Mucosa of gallbladder (tissue), 1 donor: ENCODE measurements around the gene SLC39A7. TPM values are rescaled to one million over a fixed set of nuclear protein-coding genes. Genes with fewer than 3 reads are reported as not detected.
"Not testable (repeated sequence)": the region's sequence is repeated elsewhere in the genome, so short reads cannot be mapped to it uniquely, and the experiment has no call there.

Source experiments
- DNase-seq: peaks from one replicate; pipeline ENCODE4 v3.0.0-alpha.2; 2020; ENCODE audit warnings: low spot score
- total RNA-seq: library from RNA; stranded (reverse); gene quantifications from one replicate; pipeline ENCODE4 v1.2.1, GENCODE V29; 2021
- donor health status: DM: no; HTN: no; CAD: no.

Gene SLC39A7
- total RNA-seq, 1 donor from 2014 or later, result 120 TPM

GRCh38 chr6:33205191-33206026, 4.7 kb downstream of the SLC39A7 start:
- no peak for DNase-seq

DNA sequence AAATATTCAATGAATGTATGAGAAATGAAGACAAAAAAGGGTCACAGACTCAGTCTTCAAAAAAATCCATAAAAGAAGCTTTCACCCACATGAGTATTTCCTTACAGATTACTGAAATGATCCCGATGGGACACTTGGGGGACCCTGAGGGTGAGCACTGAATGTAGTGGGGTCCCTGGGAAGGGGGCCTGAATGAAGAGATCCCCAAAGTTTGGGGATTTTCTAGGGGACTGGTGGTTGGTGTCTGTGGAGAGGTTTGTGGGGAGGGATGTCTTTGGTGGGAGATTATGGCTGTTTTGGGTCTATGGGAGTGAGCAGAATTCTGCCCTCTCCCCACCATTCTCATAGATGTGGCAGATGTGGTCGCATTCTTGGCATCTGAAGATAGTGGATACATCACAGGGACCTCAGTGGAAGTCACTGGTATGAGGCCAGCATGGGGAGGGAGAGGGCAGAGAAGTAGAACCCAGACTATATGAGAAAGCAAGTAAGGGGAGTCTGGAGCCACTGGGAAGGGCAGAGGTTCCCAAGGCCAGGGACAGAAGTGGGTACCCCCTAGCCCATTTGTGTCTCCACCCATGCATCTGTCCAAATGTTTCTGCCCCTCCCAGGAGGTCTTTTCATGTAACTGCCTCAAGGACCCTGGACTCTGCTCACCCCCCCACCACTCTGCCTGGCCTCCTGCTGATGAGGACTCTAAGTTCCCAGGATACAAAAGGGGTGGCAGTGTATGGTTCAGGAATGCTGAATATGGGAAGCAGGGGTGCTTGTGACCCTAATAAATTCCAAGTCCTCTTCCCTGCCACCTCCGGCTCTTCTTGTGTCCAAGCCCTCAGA, 5.6 kb downstream of the SLC39A7 start:
- no peak for DNase-seq

- no peak for DNase-seq
Observed at GRCh38 chr6:33206864-33207551, 6.3 kb downstream of the SLC39A7 start.

DNA sequence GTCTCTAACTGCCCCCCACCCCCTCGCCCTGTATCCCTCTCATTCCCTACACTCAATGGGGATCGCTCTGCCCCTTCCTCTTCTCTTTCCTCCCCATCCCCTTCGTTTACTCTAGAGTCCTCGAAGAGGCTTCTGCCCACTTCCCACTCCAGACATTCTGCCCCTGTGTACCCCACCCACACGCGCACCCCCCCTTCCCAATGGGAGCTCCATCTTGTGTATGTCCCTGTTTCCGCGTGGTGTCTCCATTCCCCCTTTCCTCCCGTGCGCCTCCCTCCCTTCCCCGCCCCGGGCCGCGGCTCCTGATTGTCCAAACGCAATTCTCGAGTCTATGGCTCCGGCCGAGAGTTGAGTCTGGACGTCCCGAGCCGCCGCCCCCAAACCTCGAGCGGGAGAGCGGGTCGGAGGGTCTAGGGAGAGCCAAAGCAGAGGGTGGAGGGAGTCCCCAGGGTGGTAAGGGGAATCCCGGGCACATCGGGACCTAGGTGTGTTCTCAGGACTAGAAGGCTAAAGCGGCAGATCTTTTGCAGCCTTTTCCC, 7.0 kb downstream of the SLC39A7 start:
- DNase-seq, result no peak

DNA sequence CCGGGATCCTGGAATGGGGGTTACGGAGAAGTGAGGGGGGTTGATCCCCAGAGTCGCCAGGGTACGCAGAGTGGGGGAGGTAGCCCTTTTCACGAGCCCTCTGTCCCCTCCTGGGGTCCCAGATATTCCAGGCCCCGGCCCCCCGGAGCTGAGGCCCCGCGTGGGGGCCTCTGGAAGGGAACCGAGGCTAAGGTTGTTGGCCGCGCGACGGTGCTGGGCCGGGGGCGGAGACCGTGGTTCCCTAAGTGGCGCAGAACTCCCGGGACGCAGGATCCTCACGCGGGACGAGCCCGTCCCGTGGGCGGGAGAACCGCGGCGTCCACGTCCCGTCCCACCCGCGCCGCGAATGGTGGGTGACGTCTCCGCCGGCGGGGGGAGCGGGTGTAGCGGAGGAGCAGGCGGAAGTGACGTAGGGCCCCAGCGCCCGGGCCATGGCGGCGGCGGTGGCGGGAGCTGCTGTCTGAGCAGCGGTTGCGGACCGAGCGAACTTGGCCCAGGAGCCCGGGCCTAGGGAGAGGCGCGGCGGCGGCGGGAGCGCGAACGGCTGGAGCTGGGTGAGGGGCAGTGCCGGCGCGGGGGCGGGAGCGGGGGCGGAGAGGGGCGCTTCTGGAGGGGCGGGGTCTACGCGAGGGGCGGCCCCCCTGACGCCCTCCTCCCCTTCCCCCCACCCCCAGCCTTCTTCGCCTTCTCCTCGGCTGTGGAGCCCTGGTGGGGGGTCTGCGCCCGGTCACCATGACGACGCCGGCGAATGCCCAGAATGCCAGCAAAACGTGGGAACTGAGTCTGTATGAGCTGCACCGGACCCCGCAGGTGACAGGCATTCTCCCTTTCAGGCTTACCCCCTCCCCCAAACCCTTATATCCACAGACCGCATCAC, 7.7 kb downstream of the SLC39A7 start, which contains the start of gene RING1:
Gene RING1, plus strand, starts transcription at position 410 of the 877 bp plus-strand sequence. Its CDS starts 323 bp downstream, at position 733.
- DNase-seq, result peak; percentile 86

DNA sequence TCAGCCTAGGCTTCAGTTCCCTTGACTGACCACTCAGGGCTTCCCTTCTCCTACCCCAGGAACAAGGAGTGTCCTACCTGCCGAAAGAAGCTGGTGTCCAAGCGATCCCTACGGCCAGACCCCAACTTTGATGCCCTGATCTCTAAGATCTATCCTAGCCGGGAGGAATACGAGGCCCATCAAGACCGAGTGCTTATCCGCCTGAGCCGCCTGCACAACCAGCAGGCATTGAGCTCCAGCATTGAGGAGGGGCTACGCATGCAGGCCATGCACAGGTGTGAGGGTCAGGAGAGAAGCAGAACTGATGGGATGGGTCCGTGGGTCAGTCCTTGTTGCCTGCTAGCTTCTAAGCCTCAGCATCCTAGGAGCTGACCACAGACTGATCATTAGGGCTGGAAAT, 9.2 kb downstream of the SLC39A7 start:
- DNase-seq, result no peak

DNA sequence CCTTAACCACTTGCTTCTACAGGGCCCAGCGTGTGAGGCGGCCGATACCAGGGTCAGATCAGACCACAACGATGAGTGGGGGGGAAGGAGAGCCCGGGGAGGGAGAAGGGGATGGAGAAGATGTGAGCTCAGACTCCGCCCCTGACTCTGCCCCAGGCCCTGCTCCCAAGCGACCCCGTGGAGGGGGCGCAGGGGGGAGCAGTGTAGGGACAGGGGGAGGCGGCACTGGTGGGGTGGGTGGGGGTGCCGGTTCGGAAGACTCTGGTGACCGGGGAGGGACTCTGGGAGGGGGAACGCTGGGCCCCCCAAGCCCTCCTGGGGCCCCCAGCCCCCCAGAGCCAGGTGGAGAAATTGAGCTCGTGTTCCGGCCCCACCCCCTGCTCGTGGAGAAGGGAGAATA, 10.5 kb downstream of the SLC39A7 start:
- no peak for DNase-seq

GRCh38 chr6:33211666-33212422, 11.2 kb downstream of the SLC39A7 start:
- DNase-seq, result no peak

GRCh38 chr6:33212857-33213165, 12.1 kb downstream of the SLC39A7 start:
- DNase-seq, result no peak

- no peak for DNase-seq
Observed at GRCh38 chr6:33213166-33213988, 12.7 kb downstream of the SLC39A7 start.

GRCh38 chr6:33213989-33214335, 13.3 kb downstream of the SLC39A7 start:
- DNase-seq, result no peak

DNA sequence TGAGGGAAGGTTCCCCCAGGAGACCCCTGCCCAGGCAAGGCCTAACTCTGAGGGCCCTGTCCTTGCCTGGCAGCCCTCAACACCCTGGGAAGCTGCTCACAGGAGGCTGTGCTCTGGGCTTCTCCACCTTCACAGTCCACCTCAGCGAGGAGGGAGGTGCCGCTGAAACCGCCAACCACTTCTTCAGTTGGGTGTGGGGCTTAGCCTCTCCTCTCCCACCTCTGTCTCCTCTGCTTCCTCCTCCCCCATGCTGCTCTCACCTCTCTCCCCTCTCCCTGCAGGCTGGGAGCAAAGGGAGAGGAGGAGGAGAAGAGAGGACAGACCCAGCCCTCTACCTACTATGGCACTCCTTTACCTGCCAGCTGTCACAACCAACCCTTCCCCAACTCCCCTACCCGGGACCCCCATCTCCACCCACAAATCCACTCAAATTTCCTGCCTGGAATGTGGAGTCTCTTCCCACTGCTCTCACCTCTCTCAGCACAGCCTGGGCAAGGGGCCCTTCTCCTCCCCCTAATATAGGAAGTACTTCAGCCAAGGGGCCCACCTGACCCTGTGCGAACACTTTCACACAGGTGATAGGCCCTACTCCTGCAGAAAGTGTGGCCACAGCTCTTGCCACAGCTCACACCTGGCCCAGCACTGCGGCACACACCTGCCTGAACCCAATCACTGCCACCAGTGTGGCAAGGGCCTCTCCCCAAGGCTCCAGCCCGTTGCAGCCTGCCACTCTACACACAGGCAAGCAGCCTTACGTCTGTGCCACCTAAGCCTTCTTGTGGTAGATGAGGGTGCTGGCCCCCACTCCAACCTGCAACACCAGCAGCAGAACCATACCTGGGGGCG, 14.8 kb downstream of the SLC39A7 start:
- no peak for DNase-seq

DNA sequence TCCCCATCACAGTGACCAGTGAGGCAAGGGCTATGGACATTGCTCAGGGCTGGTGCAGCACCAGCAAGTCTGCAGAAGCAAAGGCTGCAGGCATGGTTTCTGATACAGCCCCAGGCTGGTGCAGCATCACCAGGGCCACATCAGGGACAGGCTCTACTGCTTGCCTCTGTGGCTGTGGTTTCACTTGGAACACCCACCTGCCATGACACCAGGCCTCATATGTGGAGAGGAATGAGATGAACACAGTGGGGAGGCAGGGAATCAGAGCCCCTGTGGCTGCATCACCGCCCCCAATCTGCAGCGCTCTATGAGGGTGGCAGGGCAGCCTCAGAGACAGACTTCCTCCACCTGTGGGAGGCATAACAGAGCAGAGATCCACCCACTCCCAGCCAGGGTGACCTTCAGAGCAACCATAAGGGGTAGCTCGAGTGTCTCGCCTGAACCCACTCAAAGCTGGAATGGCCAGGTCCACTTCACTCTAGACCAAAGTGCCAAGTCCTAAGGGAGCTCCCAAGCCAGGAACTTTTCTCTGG, 15.5 kb downstream of the SLC39A7 start:
- DNase-seq, result no peak

DNA sequence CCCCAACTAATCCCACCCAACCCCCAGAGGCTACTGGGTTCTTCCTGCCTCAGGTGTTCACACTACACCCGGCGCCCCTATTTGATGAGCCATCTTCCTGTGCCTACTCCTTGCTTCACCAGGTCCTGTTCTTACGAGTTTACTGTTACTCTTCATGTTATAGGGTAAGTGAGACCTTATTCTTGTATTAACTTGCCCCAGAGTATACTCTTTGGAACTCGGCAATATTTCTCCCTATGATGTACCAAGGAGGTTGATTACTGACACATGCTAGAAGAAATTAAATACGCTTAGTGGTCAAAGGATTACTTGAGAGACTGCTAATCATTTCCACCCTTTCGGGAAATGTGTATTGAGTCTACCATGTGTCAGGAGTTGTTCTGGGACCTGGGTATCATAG, 16.6 kb downstream of the SLC39A7 start:
- DNase-seq, result no peak

GRCh38 chr6:33217681-33218080, 17.0 kb downstream of the SLC39A7 start:
- no peak for DNase-seq

GRCh38 chr6:33226503-33227120, 25.9 kb downstream of the SLC39A7 start:
- DNase-seq, result not testable (repeated sequence)

DNA sequence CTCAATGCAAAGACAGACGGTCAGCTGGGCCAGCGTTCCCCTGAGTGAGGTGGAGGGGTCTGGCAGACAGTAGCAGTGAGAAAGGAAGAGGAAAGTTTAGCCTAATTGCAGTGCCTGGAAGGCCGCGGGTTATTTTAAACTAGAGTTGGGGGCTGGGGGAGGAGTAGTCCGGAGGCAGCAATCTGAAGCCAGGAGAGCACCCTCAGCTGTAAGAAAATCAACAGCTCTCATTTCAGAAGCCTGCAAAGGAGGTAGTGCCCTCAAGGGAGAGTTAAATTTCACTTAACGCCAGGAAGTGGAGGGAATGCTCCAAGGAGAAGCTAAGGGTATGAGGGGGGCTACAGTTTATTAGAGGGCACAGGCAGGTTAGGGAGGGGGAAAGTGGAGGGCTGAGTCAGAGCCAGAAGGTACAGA, 34.6 kb downstream of the SLC39A7 start:
- no peak for DNase-seq

DNA sequence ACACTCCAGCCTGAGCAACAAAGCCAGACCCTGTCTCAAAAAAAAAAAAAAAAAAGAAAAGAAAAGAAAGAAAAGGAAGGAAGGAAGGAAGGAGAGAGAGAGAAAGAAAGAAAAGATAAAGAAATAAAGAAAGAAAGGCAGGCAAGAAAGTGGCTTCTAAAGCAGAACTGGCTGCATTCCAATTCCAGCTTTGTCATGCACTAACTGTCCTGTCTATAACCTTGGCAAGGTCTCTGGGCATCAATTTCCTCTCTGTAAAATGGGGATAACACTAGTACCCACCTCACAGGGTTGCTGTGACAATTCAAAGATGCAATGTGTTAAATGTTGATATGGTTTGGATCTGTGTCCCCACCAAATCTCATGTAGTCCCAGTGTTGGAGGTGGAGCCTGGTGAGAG, 35.7 kb downstream of the SLC39A7 start:
- DNase-seq, result no peak
